ENCODE measurements around the gene R3HCC1L.

The R3HCC1L gene

GRCh38 chr10:98292971-98293370 is 158.5 kb downstream of the R3HCC1L start:
- no peak for FAIRE-seq

GRCh38 chr10:98293550-98294269 is 159.3 kb downstream of the R3HCC1L start:
- FAIRE-seq, result no peak

- FAIRE-seq, result no peak
Measured at GRCh38 chr10:98294270-98294627, 159.8 kb downstream of the R3HCC1L start.
